Karpas-422 (cell line): Measurements from ENCODE around the gene CT45A1. TPM values are rescaled to one million over a fixed set of nuclear protein-coding genes. Genes with fewer than 3 reads are reported as not detected.
"Not testable (repeated sequence)": the region's sequence is repeated elsewhere in the genome, so short reads cannot be mapped to it uniquely, and the experiment has no call there.

Experiments
- DNase-seq: peaks from one replicate; pipeline ENCODE4 v3.0.0-alpha.2; 2015
- H2AFZ ChIP-seq: fragments of 200-600 bp; sonication (generic); 2 replicates; pipeline ENCODE4 v1.6.1; 2014; ENCODE audit warnings: antibody characterized with exemption, low read length, mixed read lengths
- H3K27ac ChIP-seq: fragments of 200-600 bp; sonication (generic); 2 replicates; pipeline ENCODE4 v1.5.1; 2014; ENCODE audit warnings: mild to moderate bottlenecking, low read length, moderate library complexity
- H3K27me3 ChIP-seq: fragments of 200-600 bp; sonication (generic); 2 replicates; pipeline ENCODE4 v1.6.1; 2014; ENCODE audit warnings: low read length, mixed read lengths
- H3K36me3 ChIP-seq: fragments of 200-600 bp; sonication (generic); 2 replicates; pipeline ENCODE4 v1.6.1; 2014; ENCODE audit warnings: low read length, mixed read lengths; ENCODE audit not compliant: insufficient read depth
- H3K4me1 ChIP-seq: fragments of 200-600 bp; sonication (generic); 2 replicates; pipeline ENCODE4 v1.6.1; 2014; ENCODE audit warnings: mild to moderate bottlenecking, low read length, mixed read lengths
- H3K4me2 ChIP-seq: fragments of 200-600 bp; sonication (generic); 2 replicates; pipeline ENCODE4 v1.6.1; 2014; ENCODE audit warnings: low read length, low read depth, mild to moderate bottlenecking; ENCODE audit not compliant: poor library complexity, severe bottlenecking
- H3K4me3 ChIP-seq: fragments of 200-600 bp; sonication (generic); 2 replicates; pipeline ENCODE4 v1.5.1; 2014; ENCODE audit warnings: mild to moderate bottlenecking, antibody characterized with exemption, low read length, mixed read lengths
- H3K79me2 ChIP-seq: fragments of 200-600 bp; sonication (generic); 2 replicates; pipeline ENCODE4 v1.6.1; 2014; ENCODE audit warnings: mild to moderate bottlenecking, low read length, mixed read lengths
- H3K9ac ChIP-seq: fragments of 200-600 bp; sonication (generic); 2 replicates; pipeline ENCODE4 v1.6.0; 2014; ENCODE audit warnings: low read length
- H3K9me2 ChIP-seq: fragments of 200-600 bp; sonication (generic), shearing (Covaris generic); replicated peaks from 2 replicates; pipeline ENCODE4 v1.6.0; 2014; ENCODE audit warnings: mild to moderate bottlenecking, low read length, moderate library complexity; ENCODE audit not compliant: insufficient read depth
- H3K9me3 ChIP-seq: fragments of 300-700, 200-600 bp; sonication (generic); 2 replicates; pipeline ENCODE4 v1.6.1; 2014; ENCODE audit warnings: low read length, mixed read lengths
- H4K20me1 ChIP-seq: fragments of 200-600 bp; sonication (generic); 2 replicates; pipeline ENCODE4 v1.6.1; 2014; ENCODE audit warnings: mild to moderate bottlenecking, antibody characterized with exemption, low read length, low read depth; ENCODE audit not compliant: insufficient read depth
- total RNA-seq: library from RNA; depleted of rRNA; stranded (reverse); fragments of >200 nt; shearing (Covaris generic); gene quantifications from 2 replicates; pipeline ENCODE4 v1.2.3, GENCODE V29; 2014; ENCODE audit warnings: low replicate concordance; rRNA removed

CT45A1 gene, protein sequence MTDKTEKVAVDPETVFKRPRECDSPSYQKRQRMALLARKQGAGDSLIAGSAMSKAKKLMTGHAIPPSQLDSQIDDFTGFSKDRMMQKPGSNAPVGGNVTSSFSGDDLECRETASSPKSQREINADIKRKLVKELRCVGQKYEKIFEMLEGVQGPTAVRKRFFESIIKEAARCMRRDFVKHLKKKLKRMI
- total RNA-seq: not detected in 2 replicates

DNA sequence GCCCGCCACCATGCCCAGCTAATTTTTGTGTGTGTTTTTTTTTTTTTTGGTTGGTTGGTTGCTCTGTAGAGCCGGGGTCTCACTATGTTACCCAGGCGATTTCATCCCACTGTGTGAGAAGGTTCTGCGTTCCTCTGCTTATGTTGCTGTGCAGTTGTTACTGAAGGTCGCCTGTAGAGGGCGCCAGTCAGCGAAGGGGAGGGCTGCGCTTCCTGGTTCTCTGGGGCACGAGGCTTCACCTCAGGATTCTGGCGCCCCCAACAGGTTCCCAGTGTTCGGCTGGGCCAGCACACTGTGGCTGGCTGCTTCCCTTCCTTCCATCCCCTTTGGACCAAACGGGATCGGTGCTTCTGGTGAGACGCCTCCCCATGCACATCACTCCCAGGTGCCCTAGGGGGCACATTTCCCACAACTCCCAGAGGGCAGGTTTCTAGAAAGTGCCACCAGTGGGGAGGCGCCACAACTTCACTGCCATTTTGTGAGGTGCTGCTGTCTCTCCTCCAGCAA lies at the start of gene CT45A1:
CT45A1 (plus strand) TSS at position 457 of the 507 bp plus-strand sequence. CDS start 5,302 bp downstream, outside the sequence.
- H3K79me2 ChIP-seq, H3K36me3 ChIP-seq, H3K4me1 ChIP-seq, H3K27me3 ChIP-seq, H4K20me1 ChIP-seq, H3K9me3 ChIP-seq, H3K4me2 ChIP-seq, H2AFZ ChIP-seq, H3K4me3 ChIP-seq, H3K9ac ChIP-seq, H3K9me2 ChIP-seq, H3K27ac ChIP-seq: not testable (repeated sequence)
- DNase-seq: peak; percentile 70

GRCh38 chrX:135672979-135673378 lies 40.5 kb upstream of the CT45A1 start:
- H3K27me3 ChIP-seq, DNase-seq, H3K4me1 ChIP-seq, H3K9ac ChIP-seq, H3K9me2 ChIP-seq, H3K4me3 ChIP-seq, H3K4me2 ChIP-seq, H3K79me2 ChIP-seq, H3K9me3 ChIP-seq, H3K27ac ChIP-seq, H2AFZ ChIP-seq, H4K20me1 ChIP-seq, H3K36me3 ChIP-seq: not testable (repeated sequence)

DNA sequence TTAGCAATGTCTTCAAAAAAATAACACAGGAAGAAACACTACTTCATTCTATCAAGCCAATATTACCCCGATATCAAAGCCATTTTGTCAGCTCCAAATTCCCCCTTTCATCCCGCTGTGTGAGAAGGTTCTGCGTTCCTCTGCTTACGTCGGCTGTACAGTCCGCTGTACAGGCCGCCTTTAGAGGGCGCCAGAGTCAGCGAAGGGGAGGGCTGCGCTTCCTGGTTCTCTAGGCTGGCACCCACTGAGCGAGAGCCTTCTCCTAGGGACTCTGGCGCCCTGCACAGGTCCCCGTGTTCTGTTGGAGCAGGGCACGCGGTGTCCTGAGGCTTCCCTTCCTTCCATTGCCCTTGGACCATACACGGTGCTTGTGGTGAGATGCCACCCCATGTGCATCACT lies 25.3 kb upstream of the CT45A1 start:
- H3K9me3 ChIP-seq: no peaks in the 10 kb centered on the region
- no peak overlapping the region for H3K27ac ChIP-seq
- no peak overlapping the region for H2AFZ ChIP-seq
- no peak overlapping the region for H3K9ac ChIP-seq
- no peaks in the 10 kb centered on the region for H3K79me2 ChIP-seq
- no peaks in the 10 kb centered on the region for H3K9me2 ChIP-seq
- H3K4me1 ChIP-seq: no peaks in the 10 kb centered on the region
- H3K36me3 ChIP-seq: no peaks in the 10 kb centered on the region
- H4K20me1 ChIP-seq: no peaks in the 10 kb centered on the region
- peak; percentile 52 for DNase-seq
- no peaks in the 10 kb centered on the region for H3K27me3 ChIP-seq
- no peak overlapping the region for H3K4me2 ChIP-seq
- H3K4me3 ChIP-seq: no peak overlapping the region

GRCh38 chrX:135695471-135695870 lies 18.0 kb upstream of the CT45A1 start:
- H3K4me2 ChIP-seq: no peak overlapping the region
- H3K9me2 ChIP-seq: no peaks in the 10 kb centered on the region
- no peak overlapping the region for H3K4me3 ChIP-seq
- no peak overlapping the region for H2AFZ ChIP-seq
- DNase-seq: no peak
- no peak overlapping the region for H3K27ac ChIP-seq
- no peaks in the 10 kb centered on the region for H3K36me3 ChIP-seq
- H3K4me1 ChIP-seq: no peaks in the 10 kb centered on the region
- no peaks in the 10 kb centered on the region for H4K20me1 ChIP-seq
- no peaks in the 10 kb centered on the region for H3K27me3 ChIP-seq
- no peaks in the 10 kb centered on the region for H3K79me2 ChIP-seq
- H3K9ac ChIP-seq: no peak overlapping the region
- H3K9me3 ChIP-seq: no peaks in the 10 kb centered on the region

DNA sequence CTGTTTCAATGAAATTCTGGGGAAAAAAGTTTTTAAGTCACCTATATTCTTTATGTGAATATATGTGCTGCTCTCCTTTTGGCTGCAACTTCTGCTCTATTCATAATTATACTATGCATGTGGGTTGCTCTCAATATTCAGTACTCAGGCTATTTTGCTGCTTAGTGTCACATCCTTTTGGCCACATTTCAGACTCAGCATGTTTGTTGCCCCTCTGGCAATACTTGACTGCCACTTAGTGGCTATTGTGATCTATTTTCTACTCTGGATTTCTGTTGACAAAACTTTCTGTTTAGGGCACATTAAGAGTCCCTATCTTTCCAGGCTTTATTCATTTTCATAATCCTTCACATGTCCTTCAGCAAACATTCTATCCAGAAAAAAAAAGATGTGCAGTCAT lies 15.8 kb upstream of the CT45A1 start:
- Histone ChIP-seq H3K9ac (no peak overlapping the region), H3K4me1 (no peaks in the 10 kb centered on the region), H3K9me3 (no peaks in the 10 kb centered on the region), H4K20me1 (no peaks in the 10 kb centered on the region), H2AFZ (no peak overlapping the region), H3K79me2 (no peaks in the 10 kb centered on the region), H3K27ac (no peak overlapping the region), H3K9me2 (no peaks in the 10 kb centered on the region), H3K36me3 (no peaks in the 10 kb centered on the region), H3K27me3 (no peaks in the 10 kb centered on the region), H3K4me2 (no peak overlapping the region), H3K4me3 (no peak overlapping the region)
- no peak for DNase-seq

GRCh38 chrX:135698924-135699323 lies 14.5 kb upstream of the CT45A1 start:
- Histone ChIP-seq H3K9ac (no peak overlapping the region), H3K27me3 (no peaks in the 10 kb centered on the region), H3K9me3 (no peaks in the 10 kb centered on the region), H4K20me1 (no peaks in the 10 kb centered on the region), H3K4me3 (no peak overlapping the region), H3K36me3 (no peaks in the 10 kb centered on the region), H3K27ac (no peak overlapping the region), H3K4me1 (no peaks in the 10 kb centered on the region), H3K9me2 (no peaks in the 10 kb centered on the region), H3K4me2 (no peak overlapping the region), H3K79me2 (no peaks in the 10 kb centered on the region), H2AFZ (no peak overlapping the region)
- DNase-seq: no peak

DNA sequence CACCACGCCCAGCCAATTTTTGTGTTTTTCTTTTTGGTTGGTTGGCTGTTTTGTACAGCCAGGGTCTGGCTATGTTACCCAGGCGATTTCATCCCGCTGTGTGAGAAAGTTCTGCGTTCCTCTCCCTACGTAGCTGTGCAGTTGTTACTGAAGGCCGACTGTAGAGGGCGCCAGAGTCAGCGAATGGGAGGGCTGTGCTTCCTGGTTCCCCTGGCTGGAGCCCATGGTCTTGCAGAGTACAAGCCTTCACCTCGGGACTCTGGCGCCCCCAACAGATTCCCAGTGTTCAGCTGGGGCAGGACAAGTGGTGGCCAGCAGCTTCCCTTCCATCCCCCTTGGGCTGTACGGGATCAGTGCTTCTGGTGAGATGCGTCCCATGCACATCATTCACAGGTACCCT lies 5.6 kb upstream of the CT45A1 start:
- Histone ChIP-seq H3K36me3 (no peaks in the 10 kb centered on the region), H3K9me3 (no peaks in the 10 kb centered on the region), H3K79me2 (no peaks in the 10 kb centered on the region), H3K4me3 (no peak overlapping the region), H2AFZ (no peak overlapping the region), H3K9ac (no peak overlapping the region), H3K27ac (no peak overlapping the region), H4K20me1 (no peaks in the 10 kb centered on the region), H3K4me1 (no peaks in the 10 kb centered on the region), H3K9me2 (no peaks in the 10 kb centered on the region), H3K27me3 (no peaks in the 10 kb centered on the region), H3K4me2 (no peak overlapping the region)
- peak; percentile 84 for DNase-seq

- Histone ChIP-seq H3K4me3 (no peak overlapping the region), H3K27ac (no peak overlapping the region), H3K79me2 (no peaks in the 10 kb centered on the region), H3K27me3 (no peaks in the 10 kb centered on the region), H3K4me2 (no peak overlapping the region), H4K20me1 (no peaks in the 10 kb centered on the region), H3K9me2 (no peaks in the 10 kb centered on the region), H2AFZ (no peak overlapping the region), H3K9ac (no peak overlapping the region), H3K9me3 (no peaks in the 10 kb centered on the region), H3K36me3 (no peaks in the 10 kb centered on the region), H3K4me1 (no peaks in the 10 kb centered on the region)
- no peak for DNase-seq
Observed at GRCh38 chrX:135713795-135714194, 356 bp downstream of the CT45A1 start.
